A549 (cell line): ENCODE measurements around the gene ASAP2. TPM values are rescaled to one million over a fixed set of nuclear protein-coding genes. Genes with fewer than 3 reads are reported as not detected.

ENCODE experiments used
- ATAC-seq, 2 experiments: fragments of 200-7000 bp in 1 of 2; fragments of >200 bp in 1 of 2; cut with Nextera tagmentation in 1 of 2; cut with Tn5 transposase in 1 of 2; 3 replicates each; pipeline versions ENCODE4 v1.8.0 to v1.9.1; 2018 to 2020; ENCODE audit warnings: mild to moderate bottlenecking in 1 of 2, moderate library complexity in 1 of 2
- CTCF ChIA-PET: fragments of 300-600 bp; sonication (Branson Sonifier 250); formaldehyde crosslinking; extraction: SDS; loops from one replicate; lab custom pipeline; 2021; ENCODE audit warnings: antibody characterized with exemption, inconsistent platforms; lab: Yijun Ruan, JAX
- POLR2A ChIA-PET: fragments of 350-600 bp; formaldehyde crosslinking; extraction: SDS; loops from one replicate; lab custom pipeline; 2021; ENCODE audit warnings: antibody characterized with exemption, inconsistent platforms; lab: Yijun Ruan, JAX
- DNase-seq, 2 experiments: peaks; one replicate each; pipeline versions ENCODE4 v3.0.0 to v3.0.0-alpha.2; 2011 to 2016; ENCODE audit warnings: low read depth in 1 of 2, low spot score in 1 of 2
- FAIRE-seq: peaks from 2 replicates; lab custom pipeline; 2011; peaks lifted over from hg19 to GRCh38; lab: Jason Lieb, UNC
- H3K27ac ChIP-seq, 2 experiments: fragments of >200 bp; sonication (Bioruptor Twin); formaldehyde crosslinking; 3 replicates each; pipeline ENCODE4 v1.5.1; 2016 to 2017
- H3K4me1 ChIP-seq: fragments of >200 bp; sonication (Bioruptor Twin); formaldehyde crosslinking; 3 replicates; pipeline ENCODE4 v1.6.1; 2016
- H3K4me2 ChIP-seq: fragments of >200 bp; sonication (Bioruptor Twin); formaldehyde crosslinking; 3 replicates; pipeline ENCODE4 v1.6.1; 2016
- H3K4me3 ChIP-seq: fragments of >200 bp; sonication (Bioruptor Twin); formaldehyde crosslinking; 3 replicates; pipeline ENCODE4 v1.5.1; 2016
- H3K9me3 ChIP-seq: fragments of >200 bp; sonication (Bioruptor Twin); formaldehyde crosslinking; 3 replicates; pipeline ENCODE4 v1.6.1; 2016
- CBX2 ChIP-seq: fragments of 200-600 bp; sonication (generic); IDR thresholded peaks from 2 replicates; pipeline ENCODE4 v1.6.1; 2016; ENCODE audit warnings: low read depth, mild to moderate bottlenecking, borderline replicate concordance
- EHF ChIP-seq: fragments of 250-450 bp; sonication (Bioruptor Pico); IDR thresholded peaks from 2 replicates; pipeline ENCODE4 v1.5.0; 2020; ENCODE audit warnings: mild to moderate bottlenecking
- EP300 ChIP-seq, 2 experiments: fragments of >200 bp; sonication (Bioruptor Twin); formaldehyde crosslinking; IDR thresholded peaks; 2 replicates in 1 of 2; 3 replicates in 1 of 2; pipeline ENCODE4 v1.6.1; 2016 to 2017
- ESRRA ChIP-seq: fragments of 150-350 bp; IDR thresholded peaks from 2 replicates; pipeline ENCODE4 v1.6.1; 2014; ENCODE audit warnings: mild to moderate bottlenecking, low read length, borderline replicate concordance
- FOSB ChIP-seq: fragments of 250-450 bp; sonication (Bioruptor Pico); IDR thresholded peaks from 2 replicates; pipeline ENCODE4 v1.5.0; 2020; ENCODE audit warnings: mild to moderate bottlenecking, moderate library complexity
- FOSL2 ChIP-seq, 2 experiments: fragments of 450-650 bp in 1 of 2; fragments of >200 bp in 1 of 2; sonication (Bioruptor Twin) in 1 of 2; formaldehyde crosslinking; IDR thresholded peaks; 2 replicates each; pipeline versions ENCODE4 v1.5.0 to v1.6.1; 2016 to 2020; ENCODE audit warnings: mild to moderate bottlenecking in 1 of 2, moderate library complexity in 1 of 2
- GATA3 ChIP-seq: IDR thresholded peaks from 2 replicates; pipeline ENCODE4 v1.6.1; 2012; ENCODE audit warnings: borderline replicate concordance
- HOXB13 ChIP-seq: fragments of 250-450 bp; sonication (Bioruptor Pico); IDR thresholded peaks from 2 replicates; pipeline ENCODE4 v1.5.0; 2020; ENCODE audit warnings: low read depth, mild to moderate bottlenecking, moderate library complexity
- JUN ChIP-seq, 2 experiments: fragments of >200 bp; sonication (Bioruptor Twin); formaldehyde crosslinking; IDR thresholded peaks; 2 replicates in 1 of 2; 3 replicates in 1 of 2; pipeline ENCODE4 v1.6.1; 2016 to 2017
- JUNB ChIP-seq: fragments of >200 bp; sonication (Bioruptor Twin); formaldehyde crosslinking; IDR thresholded peaks from 2 replicates; pipeline ENCODE4 v1.6.1; 2016
- MAFK ChIP-seq: fragments of 450-650 bp; IDR thresholded peaks from 2 replicates; pipeline ENCODE4 v1.6.1; 2014; ENCODE audit not compliant: partially characterized antibody
- MYC ChIP-seq: IDR thresholded peaks from 2 replicates; pipeline ENCODE4 v1.6.1; 2012; ENCODE audit warnings: mild to moderate bottlenecking, inconsistent platforms, low read length, improper control_type of control experiment, borderline replicate concordance
- NR3C1 ChIP-seq: fragments of >200 bp; sonication (Bioruptor Twin); formaldehyde crosslinking; IDR thresholded peaks from 3 replicates; pipeline ENCODE4 v1.6.1; 2017
- RCOR1 ChIP-seq: fragments of 150-350 bp; IDR thresholded peaks from 2 replicates; pipeline ENCODE4 v1.6.1; 2014; ENCODE audit warnings: antibody characterized with exemption, low read length, low read depth
- RFX5 ChIP-seq: fragments of 450-650 bp; IDR thresholded peaks from 2 replicates; pipeline ENCODE4 v1.7.1; 2014; ENCODE audit warnings: antibody characterized with exemption, mild to moderate bottlenecking, moderate library complexity
- RNF2 ChIP-seq: fragments of 200-600 bp; sonication (generic); IDR thresholded peaks from 2 replicates; pipeline ENCODE4 v1.6.1; 2016; ENCODE audit warnings: low read depth, mild to moderate bottlenecking, antibody characterized with exemption, moderate library complexity, borderline replicate concordance
- SMC3 ChIP-seq: fragments of >200 bp; sonication (Bioruptor Twin); formaldehyde crosslinking; IDR thresholded peaks from 3 replicates; pipeline ENCODE4 v1.6.1; 2018; ENCODE audit warnings: inconsistent platforms
- SREBF2 ChIP-seq: fragments of 450-650 bp; IDR thresholded peaks from 2 replicates; pipeline ENCODE4 v1.6.1; 2014; ENCODE audit warnings: mild to moderate bottlenecking, moderate library complexity
- ZC3H11A ChIP-seq: fragments of 450-650 bp; IDR thresholded peaks from 2 replicates; pipeline ENCODE4 v1.6.1; 2014; ENCODE audit warnings: antibody characterized with exemption, mild to moderate bottlenecking
- WGBS: methylation state at CpG from one replicate; pipeline ENCODE4 v1.1.6; 2017; ENCODE audit errors: missing lambda C conversion rate; 5-methylcytosine and 5-hydroxymethylcytosine counted together
- polyA plus RNA-seq, 4 experiments: library from polyadenylated mRNA; depleted of rRNA in 3 of 4; stranded (reverse); fragments of >200 nt; fragmentation: RNase III in 1 of 4; extraction: RNeasy Plus Mini Kit Qiagen cat#74134 plus additional on column Dnase treatment in 1 of 4; gene quantifications; 2 replicates in 3 of 4; 3 replicates in 1 of 4; pipeline ENCODE4 v1.2.3, GENCODE V29; 2011 to 2017
- TF ChIP-seq, protein P1 (sequence below): fragments of 250-450 bp; sonication (Bioruptor Pico); IDR thresholded peaks from 2 replicates; pipeline ENCODE4 v1.5.0; 2021; ENCODE audit warnings: mild to moderate bottlenecking, moderate library complexity, borderline replicate concordance
- TF ChIP-seq, protein P2 (sequence below): fragments of >200 bp; sonication (Bioruptor Twin); formaldehyde crosslinking; IDR thresholded peaks from 3 replicates; pipeline ENCODE4 v1.6.1; 2016
- TF ChIP-seq, protein P3 (sequence below): fragments of >200 bp; sonication (Bioruptor Twin); formaldehyde crosslinking; IDR thresholded peaks from 3 replicates; pipeline ENCODE4 v1.5.1; 2016
- TF ChIP-seq, protein P4 (sequence below): fragments of 450-650 bp; IDR thresholded peaks from 2 replicates; pipeline ENCODE4 v1.6.1; 2014; ENCODE audit warnings: antibody characterized with exemption
- TF ChIP-seq, protein P5 (sequence below): IDR thresholded peaks from 2 replicates; pipeline ENCODE4 v1.6.1; 2012
- TF ChIP-seq, protein P6 (sequence below): fragments of 250-450 bp; sonication (Bioruptor Pico); IDR thresholded peaks from 2 replicates; pipeline ENCODE4 v1.5.0; 2020; ENCODE audit warnings: low read depth, mild to moderate bottlenecking, moderate library complexity

ASAP2 gene
- polyA plus RNA-seq, 2 of the 4 experiments (the other 2 are of a cell fraction), result 17.8 to 27.9 TPM

DNA sequence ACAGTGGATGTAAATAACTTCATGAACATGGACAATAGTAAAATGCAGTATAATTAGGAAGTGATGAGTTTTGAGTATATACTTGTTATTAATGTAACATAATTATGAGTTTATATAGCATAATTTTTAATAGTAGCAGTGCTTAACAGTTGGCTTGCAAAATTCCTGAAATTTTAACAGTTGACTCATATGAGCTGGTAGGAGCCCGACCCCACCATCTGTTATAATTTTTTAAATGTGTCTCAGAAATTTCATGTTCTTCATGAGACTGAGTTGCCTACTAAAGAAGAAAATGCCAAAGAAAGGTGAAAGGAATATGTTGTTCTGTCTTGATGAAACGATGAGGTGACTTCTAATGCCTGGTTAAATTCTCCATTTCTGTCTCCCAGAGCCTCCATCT, 154.1 kb downstream of the ASAP2 start (continued):
- TF ChIP-seq, protein P1, sequence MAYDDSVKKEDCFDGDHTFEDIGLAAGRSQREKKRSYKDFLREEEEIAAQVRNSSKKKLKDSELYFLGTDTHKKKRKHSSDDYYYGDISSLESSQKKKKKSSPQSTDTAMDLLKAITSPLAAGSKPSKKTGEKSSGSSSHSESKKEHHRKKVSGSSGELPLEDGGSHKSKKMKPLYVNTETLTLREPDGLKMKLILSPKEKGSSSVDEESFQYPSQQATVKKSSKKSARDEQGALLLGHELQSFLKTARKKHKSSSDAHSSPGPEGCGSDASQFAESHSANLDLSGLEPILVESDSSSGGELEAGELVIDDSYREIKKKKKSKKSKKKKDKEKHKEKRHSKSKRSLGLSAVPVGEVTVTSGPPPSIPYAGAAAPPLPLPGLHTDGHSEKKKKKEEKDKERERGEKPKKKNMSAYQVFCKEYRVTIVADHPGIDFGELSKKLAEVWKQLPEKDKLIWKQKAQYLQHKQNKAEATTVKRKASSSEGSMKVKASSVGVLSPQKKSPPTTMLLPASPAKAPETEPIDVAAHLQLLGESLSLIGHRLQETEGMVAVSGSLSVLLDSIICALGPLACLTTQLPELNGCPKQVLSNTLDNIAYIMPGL (CRISPR knock-in tag), result no peak

DNA sequence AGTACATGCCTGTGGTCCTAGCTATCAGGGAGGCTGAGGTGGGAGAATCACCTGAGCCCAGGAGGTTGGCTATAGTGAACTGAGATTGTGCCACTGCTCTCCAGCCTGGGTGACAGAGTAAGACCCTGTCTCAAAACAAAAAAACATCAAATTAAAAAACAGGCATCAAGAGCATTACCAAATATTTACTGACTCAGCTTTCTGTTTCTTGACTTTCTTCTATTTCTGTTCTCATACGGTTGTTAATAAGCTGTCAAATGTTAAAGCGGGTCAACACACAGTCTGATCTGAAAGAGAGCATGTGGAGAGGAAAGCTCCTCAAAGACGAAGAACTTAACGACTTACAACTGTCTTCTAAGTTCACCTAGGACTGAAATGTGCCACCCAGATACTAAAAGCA, 157.8 kb downstream of the ASAP2 start:
- FAIRE-seq (no peak), DNase-seq (no peak), ATAC-seq (no peak)
- POLR2A ChIA-PET, result no interaction called here
- H3K27ac ChIP-seq, result no peak overlapping the region
- H3K9me3 ChIP-seq, result no peaks in the 10 kb centered on the region
- no peak overlapping the region for H3K4me2 ChIP-seq
- H3K4me1 ChIP-seq, result no peaks in the 10 kb centered on the region
- CTCF ChIA-PET, result interaction anchor here (0.6 to 2.0 kb wide), 7 partner anchors 9 to 222 kb away, joined by 3 to 11 read pairs (median 4); no protein-coding TSS in a partner anchor
- WGBS, result 91% methylated on average over 4 of the region's 4 CpGs
- no peak for TF ChIP-seq RFX5
- peak; percentile 57 for TF ChIP-seq MAFK
- TF ChIP-seq, protein P2, sequence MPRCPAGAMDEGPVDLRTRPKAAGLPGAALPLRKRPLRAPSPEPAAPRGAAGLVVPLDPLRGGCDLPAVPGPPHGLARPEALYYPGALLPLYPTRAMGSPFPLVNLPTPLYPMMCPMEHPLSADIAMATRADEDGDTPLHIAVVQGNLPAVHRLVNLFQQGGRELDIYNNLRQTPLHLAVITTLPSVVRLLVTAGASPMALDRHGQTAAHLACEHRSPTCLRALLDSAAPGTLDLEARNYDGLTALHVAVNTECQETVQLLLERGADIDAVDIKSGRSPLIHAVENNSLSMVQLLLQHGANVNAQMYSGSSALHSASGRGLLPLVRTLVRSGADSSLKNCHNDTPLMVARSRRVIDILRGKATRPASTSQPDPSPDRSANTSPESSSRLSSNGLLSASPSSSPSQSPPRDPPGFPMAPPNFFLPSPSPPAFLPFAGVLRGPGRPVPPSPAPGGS, result no peak
- no peak for TF ChIP-seq SREBF2
- no peak for TF ChIP-seq SMC3
- no peak for TF ChIP-seq ZC3H11A
- TF ChIP-seq EHF, result no peak
- no peak for TF ChIP-seq FOSL2 (IDR thresholded peaks at IDR 0.05)
- TF ChIP-seq FOSL2 (CRISPR knock-in tag; IDR thresholded peaks at IDR 0.05), result no peak
- H3K4me3 ChIP-seq, result no peak overlapping the region

DNA sequence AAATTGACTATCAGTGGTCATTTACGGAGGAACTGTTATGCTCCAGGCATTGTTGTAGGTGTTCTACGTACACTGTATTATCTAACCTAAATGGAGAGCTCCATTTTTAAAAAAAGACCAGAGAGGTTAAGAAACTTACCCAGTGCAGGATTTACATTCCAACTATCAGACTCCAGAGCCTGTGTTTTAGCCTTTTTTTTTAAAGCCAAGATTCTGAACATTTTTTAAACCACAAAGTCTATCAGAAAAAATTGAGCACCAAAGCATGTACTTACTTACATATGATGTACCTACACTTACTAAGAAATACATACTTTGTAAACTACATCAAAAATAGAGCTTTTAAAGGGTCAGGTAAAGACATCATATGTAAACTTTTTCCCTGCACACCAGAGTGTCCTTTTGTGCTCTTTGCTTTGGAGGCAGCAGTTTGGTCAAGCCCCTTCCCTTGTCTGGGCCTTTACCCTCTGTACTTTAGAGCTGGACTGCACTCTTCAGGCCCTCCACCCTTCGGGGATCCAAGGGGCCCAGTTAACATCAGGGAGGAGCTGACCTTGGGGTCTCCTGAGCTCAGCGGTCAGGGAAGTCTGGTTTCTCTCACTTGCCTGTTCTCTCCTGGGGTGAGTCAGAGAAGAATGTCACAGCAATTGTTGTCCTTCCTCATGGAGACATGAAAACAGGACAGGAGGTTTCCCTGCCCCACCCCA, 158.3 kb downstream of the ASAP2 start:
- DNase-seq (no peak), FAIRE-seq (no peak), ATAC-seq (no peak)
- H3K4me1 ChIP-seq, result no peaks in the 10 kb centered on the region
- no peak overlapping the region for H3K4me3 ChIP-seq
- POLR2A ChIA-PET, result no interaction called here
- CTCF ChIA-PET, result interaction anchor here (0.6 to 2.0 kb wide), 7 partner anchors 12 to 222 kb away, joined by 3 to 11 read pairs (median 4); no protein-coding TSS in a partner anchor
- no peaks in the 10 kb centered on the region for H3K9me3 ChIP-seq
- no peak overlapping the region for H3K4me2 ChIP-seq
- TF ChIP-seq, protein P3, sequence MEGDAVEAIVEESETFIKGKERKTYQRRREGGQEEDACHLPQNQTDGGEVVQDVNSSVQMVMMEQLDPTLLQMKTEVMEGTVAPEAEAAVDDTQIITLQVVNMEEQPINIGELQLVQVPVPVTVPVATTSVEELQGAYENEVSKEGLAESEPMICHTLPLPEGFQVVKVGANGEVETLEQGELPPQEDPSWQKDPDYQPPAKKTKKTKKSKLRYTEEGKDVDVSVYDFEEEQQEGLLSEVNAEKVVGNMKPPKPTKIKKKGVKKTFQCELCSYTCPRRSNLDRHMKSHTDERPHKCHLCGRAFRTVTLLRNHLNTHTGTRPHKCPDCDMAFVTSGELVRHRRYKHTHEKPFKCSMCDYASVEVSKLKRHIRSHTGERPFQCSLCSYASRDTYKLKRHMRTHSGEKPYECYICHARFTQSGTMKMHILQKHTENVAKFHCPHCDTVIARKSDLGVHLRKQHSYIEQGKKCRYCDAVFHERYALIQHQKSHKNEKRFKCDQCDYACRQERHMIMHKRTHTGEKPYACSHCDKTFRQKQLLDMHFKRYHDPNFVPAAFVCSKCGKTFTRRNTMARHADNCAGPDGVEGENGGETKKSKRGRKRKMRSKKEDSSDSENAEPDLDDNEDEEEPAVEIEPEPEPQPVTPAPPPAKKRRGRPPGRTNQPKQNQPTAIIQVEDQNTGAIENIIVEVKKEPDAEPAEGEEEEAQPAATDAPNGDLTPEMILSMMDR, result no peak
- TF ChIP-seq EP300 (IDR thresholded peaks at IDR 0.05), result no peak
- TF ChIP-seq, protein P4, sequence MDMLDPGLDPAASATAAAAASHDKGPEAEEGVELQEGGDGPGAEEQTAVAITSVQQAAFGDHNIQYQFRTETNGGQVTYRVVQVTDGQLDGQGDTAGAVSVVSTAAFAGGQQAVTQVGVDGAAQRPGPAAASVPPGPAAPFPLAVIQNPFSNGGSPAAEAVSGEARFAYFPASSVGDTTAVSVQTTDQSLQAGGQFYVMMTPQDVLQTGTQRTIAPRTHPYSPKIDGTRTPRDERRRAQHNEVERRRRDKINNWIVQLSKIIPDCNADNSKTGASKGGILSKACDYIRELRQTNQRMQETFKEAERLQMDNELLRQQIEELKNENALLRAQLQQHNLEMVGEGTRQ, result no peak
- no peak for TF ChIP-seq ESRRA
- TF ChIP-seq GATA3, result no peak
- no peak for TF ChIP-seq EHF
- no peak for TF ChIP-seq NR3C1
- no peak for TF ChIP-seq MYC
- TF ChIP-seq HOXB13 (CRISPR knock-in tag), result no peak
- TF ChIP-seq JUNB, result no peak
- TF ChIP-seq, protein P5, sequence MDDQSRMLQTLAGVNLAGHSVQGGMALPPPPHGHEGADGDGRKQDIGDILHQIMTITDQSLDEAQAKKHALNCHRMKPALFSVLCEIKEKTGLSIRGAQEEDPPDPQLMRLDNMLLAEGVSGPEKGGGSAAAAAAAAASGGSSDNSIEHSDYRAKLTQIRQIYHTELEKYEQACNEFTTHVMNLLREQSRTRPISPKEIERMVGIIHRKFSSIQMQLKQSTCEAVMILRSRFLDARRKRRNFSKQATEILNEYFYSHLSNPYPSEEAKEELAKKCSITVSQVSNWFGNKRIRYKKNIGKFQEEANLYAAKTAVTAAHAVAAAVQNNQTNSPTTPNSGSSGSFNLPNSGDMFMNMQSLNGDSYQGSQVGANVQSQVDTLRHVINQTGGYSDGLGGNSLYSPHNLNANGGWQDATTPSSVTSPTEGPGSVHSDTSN, result no peak
- TF ChIP-seq RNF2, result no peak
- no peak for TF ChIP-seq SMC3
- TF ChIP-seq RFX5, result no peak
- no peak for TF ChIP-seq FOSL2 (IDR thresholded peaks at IDR 0.05)
- TF ChIP-seq FOSL2 (CRISPR knock-in tag; IDR thresholded peaks at IDR 0.05), result no peak
- TF ChIP-seq CBX2, result no peak
- TF ChIP-seq RCOR1, result no peak
- no peak for TF ChIP-seq FOSB (CRISPR knock-in tag)
- TF ChIP-seq JUN (IDR thresholded peaks at IDR 0.05), result no peak
- TF ChIP-seq, protein P6, sequence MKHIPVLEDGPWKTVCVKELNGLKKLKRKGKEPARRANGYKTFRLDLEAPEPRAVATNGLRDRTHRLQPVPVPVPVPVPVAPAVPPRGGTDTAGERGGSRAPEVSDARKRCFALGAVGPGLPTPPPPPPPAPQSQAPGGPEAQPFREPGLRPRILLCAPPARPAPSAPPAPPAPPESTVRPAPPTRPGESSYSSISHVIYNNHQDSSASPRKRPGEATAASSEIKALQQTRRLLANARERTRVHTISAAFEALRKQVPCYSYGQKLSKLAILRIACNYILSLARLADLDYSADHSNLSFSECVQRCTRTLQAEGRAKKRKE (CRISPR knock-in tag), result no peak
- TF ChIP-seq, all 56 proteins: peak for 0
- no peak overlapping the region for H3K27ac ChIP-seq
- WGBS, result 82% methylated on average over 4 of the region's 4 CpGs
